ENCODE measurements around the gene PPP1R26. TPM values are rescaled to one million over a fixed set of nuclear protein-coding genes. Genes with fewer than 3 reads are reported as not detected.

PPP1R26 gene
- polyA plus RNA-seq, 1 donor from 2014 or later: 20.1 TPM

- Histone ChIP-seq H3K4me3 (ENCODE audit: low read length) (no peak overlapping the region), H3K9ac (ENCODE audit: low read length) (no peak overlapping the region), H3F3A (ENCODE audit: insufficient read depth, low read length, poor library complexity, severe bottlenecking) (no peaks in the 10 kb centered on the region), H3K27me3 (ENCODE audit: insufficient read depth, low read depth, low read length) (no peaks in the 10 kb centered on the region), H3K4me2 (ENCODE audit: low read length) (no peak overlapping the region), H3K9me3 (ENCODE audit: low read length) (no peaks in the 10 kb centered on the region), H2AFZ (ENCODE audit: low read depth, low read length) (no peak overlapping the region), H3K79me2 (replicated peaks; ENCODE audit: insufficient read depth, low read length) (no peaks in the 10 kb centered on the region), H3K36me3 (ENCODE audit: insufficient read depth, low read length) (no peaks in the 10 kb centered on the region), H3K27ac (ENCODE audit: low read length) (no peak overlapping the region), H3K9me2 (ENCODE audit: insufficient read depth, low read length) (no peaks in the 10 kb centered on the region), H4K20me1 (ENCODE audit: insufficient read depth) (no peaks in the 10 kb centered on the region)
- TF ChIP-seq EP300 (conservative IDR thresholded peaks at IDR 0.05; ENCODE audit: poor library complexity, severe bottlenecking) (no peak), TAF1 (IDR thresholded peaks at IDR 0.05; ENCODE audit: low read depth) (no peak), RAD21 (conservative IDR thresholded peaks at IDR 0.05) (no peak), POLR2AphosphoS5 (IDR thresholded peaks at IDR 0.05) (no peak), EZH2 (IDR thresholded peaks at IDR 0.05; ENCODE audit: borderline replicate concordance, insufficient read depth, low read length, poor library complexity, severe bottlenecking) (no peak), CTCF (IDR thresholded peaks at IDR 0.05; ENCODE audit: poor library complexity, severe bottlenecking) (no peak), SMC3 (conservative IDR thresholded peaks at IDR 0.05; ENCODE audit: poor library complexity) (no peak), REST (IDR thresholded peaks at IDR 0.05; ENCODE audit: borderline replicate concordance) (no peak), MXI1 (conservative IDR thresholded peaks at IDR 0.05; ENCODE audit: poor library complexity, severe bottlenecking) (no peak)
Observed at GRCh38 chr9:135482015-135482754, 2.6 kb downstream of the PPP1R26 start.

DNA sequence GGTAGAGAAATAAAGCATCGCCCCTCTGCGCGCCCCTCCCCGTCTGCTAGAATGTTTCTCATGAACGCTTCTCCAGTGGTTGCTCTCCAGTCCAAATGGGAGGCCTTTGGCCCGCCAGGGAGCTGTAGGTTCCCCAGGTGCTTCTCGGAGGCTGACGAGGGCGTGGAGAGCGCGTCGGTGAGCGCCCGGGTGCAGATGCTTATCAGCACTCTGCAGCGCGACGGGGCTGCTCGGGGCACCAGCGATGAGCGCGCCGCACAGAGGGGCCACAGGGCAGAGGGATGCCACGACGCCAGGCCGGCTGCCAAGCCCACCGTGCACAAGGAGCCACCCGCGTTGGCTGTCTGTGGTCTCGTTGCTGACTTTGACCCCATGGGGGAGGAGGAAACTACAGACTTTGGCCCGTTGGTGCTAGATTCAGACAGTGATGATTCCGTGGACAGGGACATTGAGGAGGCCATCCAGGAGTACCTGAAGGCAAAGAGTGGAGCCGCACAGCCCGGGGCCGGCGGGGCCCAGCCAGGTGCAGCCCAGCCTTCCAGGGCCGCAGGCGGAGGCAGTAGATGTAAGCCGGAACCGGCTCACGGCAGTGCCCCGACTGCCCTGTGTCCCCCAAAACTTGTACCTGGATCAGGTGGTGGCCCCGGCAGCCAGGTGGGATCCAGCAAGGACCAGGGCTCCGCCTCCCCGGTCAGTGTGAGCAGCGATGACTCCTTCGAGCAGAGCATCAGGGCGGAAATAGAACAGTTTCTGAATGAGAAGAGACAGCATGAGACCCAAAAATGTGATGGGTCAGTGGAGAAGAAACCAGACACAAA is 5.1 kb downstream of the PPP1R26 start:
- no peaks in the 10 kb centered on the region for H3K9me3 ChIP-seq (ENCODE audit: low read length)
- no peaks in the 10 kb centered on the region for H3K79me2 ChIP-seq (replicated peaks; ENCODE audit: insufficient read depth, low read length)
- no peak overlapping the region for H3K9ac ChIP-seq (ENCODE audit: low read length)
- H3K27ac ChIP-seq (ENCODE audit: low read length): no peak overlapping the region
- H4K20me1 ChIP-seq (ENCODE audit: insufficient read depth): no peaks in the 10 kb centered on the region
- no peak overlapping the region for H3K4me2 ChIP-seq (ENCODE audit: low read length)
- H3K27me3 ChIP-seq (ENCODE audit: insufficient read depth, low read depth, low read length): no peaks in the 10 kb centered on the region
- H3F3A ChIP-seq (ENCODE audit: insufficient read depth, low read length, poor library complexity, severe bottlenecking): no peaks in the 10 kb centered on the region
- no peak overlapping the region for H2AFZ ChIP-seq (ENCODE audit: low read depth, low read length)
- H3K36me3 ChIP-seq (ENCODE audit: insufficient read depth, low read length): no peaks in the 10 kb centered on the region
- no peaks in the 10 kb centered on the region for H3K9me2 ChIP-seq (ENCODE audit: insufficient read depth, low read length)
- no peak for TF ChIP-seq CTCF (IDR thresholded peaks at IDR 0.05; ENCODE audit: poor library complexity, severe bottlenecking)
- no peak for TF ChIP-seq REST (IDR thresholded peaks at IDR 0.05; ENCODE audit: borderline replicate concordance)
- no peak for TF ChIP-seq POLR2AphosphoS5 (IDR thresholded peaks at IDR 0.05)
- no peak for TF ChIP-seq EP300 (conservative IDR thresholded peaks at IDR 0.05; ENCODE audit: poor library complexity, severe bottlenecking)
- TF ChIP-seq RAD21 (conservative IDR thresholded peaks at IDR 0.05): no peak
- TF ChIP-seq MXI1 (conservative IDR thresholded peaks at IDR 0.05; ENCODE audit: poor library complexity, severe bottlenecking): no peak
- no peak for TF ChIP-seq EZH2 (IDR thresholded peaks at IDR 0.05; ENCODE audit: borderline replicate concordance, insufficient read depth, low read length, poor library complexity, severe bottlenecking)
- no peak for TF ChIP-seq SMC3 (conservative IDR thresholded peaks at IDR 0.05; ENCODE audit: poor library complexity)
- no peak for TF ChIP-seq TAF1 (IDR thresholded peaks at IDR 0.05; ENCODE audit: low read depth)
- no peak overlapping the region for H3K4me3 ChIP-seq (ENCODE audit: low read length)
